Smooth muscle cell of the pulmonary artery (primary cell): ENCODE results near the gene RABL6. TPM values are rescaled to one million over a fixed set of nuclear protein-coding genes. Genes with fewer than 3 reads are reported as not detected.

Source experiments
- total RNA-seq: library from RNA; depleted of rRNA; stranded (reverse); fragments of >200 nt; gene quantifications from 2 replicates; pipeline ENCODE4 v1.2.3, GENCODE V29; 2014

Gene RABL6, protein sequence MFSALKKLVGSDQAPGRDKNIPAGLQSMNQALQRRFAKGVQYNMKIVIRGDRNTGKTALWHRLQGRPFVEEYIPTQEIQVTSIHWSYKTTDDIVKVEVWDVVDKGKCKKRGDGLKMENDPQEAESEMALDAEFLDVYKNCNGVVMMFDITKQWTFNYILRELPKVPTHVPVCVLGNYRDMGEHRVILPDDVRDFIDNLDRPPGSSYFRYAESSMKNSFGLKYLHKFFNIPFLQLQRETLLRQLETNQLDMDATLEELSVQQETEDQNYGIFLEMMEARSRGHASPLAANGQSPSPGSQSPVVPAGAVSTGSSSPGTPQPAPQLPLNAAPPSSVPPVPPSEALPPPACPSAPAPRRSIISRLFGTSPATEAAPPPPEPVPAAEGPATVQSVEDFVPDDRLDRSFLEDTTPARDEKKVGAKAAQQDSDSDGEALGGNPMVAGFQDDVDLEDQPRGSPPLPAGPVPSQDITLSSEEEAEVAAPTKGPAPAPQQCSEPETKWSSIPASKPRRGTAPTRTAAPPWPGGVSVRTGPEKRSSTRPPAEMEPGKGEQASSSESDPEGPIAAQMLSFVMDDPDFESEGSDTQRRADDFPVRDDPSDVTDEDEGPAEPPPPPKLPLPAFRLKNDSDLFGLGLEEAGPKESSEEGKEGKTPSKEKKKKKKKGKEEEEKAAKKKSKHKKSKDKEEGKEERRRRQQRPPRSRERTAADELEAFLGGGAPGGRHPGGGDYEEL
- total RNA-seq = 49.9 and 65.1 TPM in 2 replicates

DNA sequence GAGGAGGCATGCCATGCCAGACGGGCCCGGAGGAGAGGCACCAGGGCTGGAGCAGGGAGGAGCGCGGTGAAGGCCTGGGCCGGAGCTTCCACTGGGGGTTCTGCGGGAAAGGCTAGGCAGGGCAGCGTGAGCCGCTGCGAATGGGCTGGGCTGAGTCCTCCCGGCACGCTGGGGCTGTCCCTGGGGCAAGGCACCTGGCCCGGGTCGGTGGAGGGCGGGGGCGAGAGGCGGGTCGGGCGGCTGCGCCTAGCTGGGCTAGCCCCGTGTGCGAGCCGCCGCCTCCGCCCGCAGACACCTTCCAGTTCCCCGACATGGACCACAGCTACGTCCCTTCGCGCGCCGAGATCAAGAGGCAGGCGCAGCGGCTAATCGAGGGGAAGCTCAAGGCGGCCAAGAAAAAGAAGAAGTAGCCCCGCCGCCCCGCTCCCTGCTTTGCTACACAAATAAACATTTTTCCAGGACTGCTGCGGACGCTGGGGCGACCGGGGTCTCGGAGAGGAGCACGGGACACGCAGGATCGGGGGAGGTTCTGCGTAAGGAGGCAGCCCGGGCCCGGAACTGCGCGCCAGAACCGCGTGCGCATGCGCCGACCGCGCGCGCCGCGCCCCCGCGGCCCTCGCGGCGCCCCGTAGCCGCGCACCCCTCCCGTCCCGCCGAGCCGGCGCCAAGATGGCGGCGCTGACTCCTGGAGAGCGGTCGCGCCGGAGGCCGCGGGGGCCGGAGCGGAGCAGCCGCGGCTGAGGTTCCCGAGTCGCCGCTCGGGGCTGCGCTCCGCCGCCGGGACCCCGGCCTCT, at the start of gene RABL6:
Gene RABL6, plus strand, starts transcription at position 668 of the 794 bp plus-strand sequence. CDS start 249 bp downstream, outside the sequence.

DNA sequence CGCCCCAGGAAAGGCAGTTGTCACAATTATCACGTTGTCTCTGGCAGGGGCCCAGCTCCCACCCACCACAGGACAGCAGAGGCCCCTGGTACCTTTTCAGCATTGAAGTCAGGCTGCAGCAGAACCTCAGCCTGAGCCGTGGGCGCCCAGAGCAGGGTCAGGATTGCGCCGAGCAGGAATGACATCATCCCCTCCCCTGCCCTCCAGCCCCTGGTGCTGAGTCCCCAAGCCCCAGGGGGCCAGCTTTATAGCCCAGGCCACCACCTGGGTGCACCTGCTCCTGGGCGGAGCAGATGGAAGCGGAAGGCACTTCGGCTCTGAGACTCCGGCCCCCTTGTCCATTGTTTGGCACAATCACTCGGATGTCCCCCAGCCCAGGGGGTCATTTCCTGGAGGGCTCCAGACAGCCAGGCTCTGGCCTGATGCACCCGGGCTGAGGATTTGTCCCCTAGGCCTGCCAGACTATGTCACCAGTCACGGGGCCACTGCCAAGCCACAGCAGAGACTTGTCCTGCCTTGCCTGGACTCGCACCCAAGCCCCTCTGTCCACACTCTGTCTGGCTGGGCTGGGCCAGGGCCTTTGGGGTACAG, 43.4 kb upstream of the RABL6 start, which contains the start of gene LCN15:
Gene LCN15, minus strand, starts transcription at position 218 of the 591 bp plus-strand sequence. Its CDS starts 30 bp downstream, at position 188.

DNA sequence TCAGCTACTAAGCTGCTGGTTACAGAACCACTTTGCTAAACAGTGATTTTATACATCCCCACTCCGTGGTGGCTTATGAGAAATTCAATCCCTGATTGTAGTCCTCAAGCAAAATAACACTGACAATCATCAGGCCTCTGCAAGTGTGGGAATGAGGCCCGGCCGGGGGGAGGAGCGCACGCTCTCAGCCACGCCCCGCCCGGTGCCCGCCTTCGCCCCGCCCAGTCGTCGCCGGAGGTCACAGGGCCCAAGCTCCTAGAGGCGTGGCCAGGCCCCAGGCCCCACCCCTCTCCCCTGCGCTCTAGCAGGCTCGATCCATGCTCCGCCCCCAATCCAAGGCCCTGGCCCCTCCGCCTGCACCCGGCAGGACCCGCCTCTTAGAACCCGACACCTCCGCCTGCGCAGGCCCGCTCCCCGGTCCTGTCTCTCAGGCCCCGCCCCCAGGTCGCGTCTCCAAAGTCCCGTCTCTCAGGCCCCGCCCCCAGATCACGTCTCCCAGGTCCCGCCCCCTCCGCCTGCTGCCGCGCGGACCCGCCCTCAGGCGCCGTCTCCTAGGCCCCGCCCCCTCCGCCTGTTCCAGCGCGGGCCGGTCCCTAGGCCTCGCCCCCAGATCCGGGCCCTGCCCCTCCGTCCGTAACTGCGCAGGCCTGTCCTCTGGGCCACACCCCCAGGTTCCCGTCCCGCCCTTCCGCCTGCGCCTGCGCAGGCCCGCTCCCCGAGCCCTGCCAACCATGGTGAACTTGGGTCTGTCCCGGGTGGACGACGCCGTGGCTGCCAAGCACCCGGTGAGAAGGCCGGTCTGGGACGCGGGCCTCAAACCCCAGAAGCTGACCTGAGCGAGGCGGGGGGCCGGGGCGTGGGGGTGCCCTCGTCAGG, 16.9 kb upstream of the RABL6 start, which contains the start of gene TMEM141:
Gene TMEM141, plus strand, starts transcription at position 705 of the 876 bp plus-strand sequence. Its CDS starts 27 bp downstream, at position 732.

DNA sequence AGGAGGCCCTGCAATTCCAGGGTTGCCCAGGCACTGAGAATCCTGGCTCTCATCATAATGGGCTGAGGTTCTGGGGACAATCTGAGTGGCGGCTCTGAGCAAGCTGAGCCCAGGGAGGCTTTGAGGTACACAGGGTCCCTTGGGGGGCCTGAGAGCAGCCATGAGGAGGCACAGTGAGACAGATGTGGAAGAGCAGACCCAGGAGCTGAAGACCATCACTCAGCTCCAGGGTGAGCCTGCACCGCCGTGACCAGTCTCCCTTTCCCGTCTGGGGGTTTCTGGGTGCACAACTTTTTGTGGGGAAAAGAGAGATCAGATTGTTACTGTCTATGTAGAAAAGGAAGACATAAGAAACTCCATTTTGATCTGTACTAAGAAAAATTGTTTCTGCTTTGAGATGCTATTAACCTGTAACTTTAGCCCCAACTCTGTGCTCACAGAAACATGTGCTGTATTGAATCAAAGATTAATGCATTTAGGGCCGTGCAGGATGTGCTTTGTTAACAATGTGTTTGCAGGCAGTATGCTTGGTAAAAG, 11.4 kb upstream of the RABL6 start, which contains the start of gene CCDC183:
Gene CCDC183, plus strand, starts transcription at position 101 of the 537 bp plus-strand sequence. Its CDS starts 60 bp downstream, at position 161.

DNA sequence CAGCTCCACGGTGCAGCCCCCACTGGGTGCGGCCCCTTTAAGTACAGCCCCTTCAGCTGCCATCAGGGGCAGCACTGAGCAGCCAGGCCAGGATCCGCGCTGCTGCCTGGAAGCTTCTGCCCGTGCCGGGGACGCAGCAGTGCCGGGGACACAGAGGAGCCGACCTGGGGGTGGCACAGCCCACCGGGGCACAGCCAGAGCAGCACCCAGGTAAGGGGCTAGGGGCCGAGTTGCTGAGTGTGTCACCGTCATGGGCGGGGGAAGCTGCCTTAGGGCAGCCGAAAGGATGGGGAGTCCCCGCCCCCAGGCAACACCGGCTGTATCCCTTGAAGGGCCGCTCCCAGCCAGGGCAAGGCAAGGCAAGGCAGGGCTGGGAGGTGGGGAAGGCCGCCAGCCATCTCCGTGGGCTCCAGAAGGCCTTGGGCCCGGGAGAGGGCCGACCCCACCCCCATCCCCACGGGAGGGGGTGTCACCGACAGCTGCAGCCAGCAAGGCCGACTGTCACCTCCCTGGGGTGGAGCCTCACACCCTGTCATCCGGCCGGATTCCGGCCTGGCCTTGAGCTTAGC, 34.7 kb downstream of the RABL6 start, which contains the start of gene AJM1:
Gene AJM1, plus strand, starts transcription at position 99 of the 569 bp plus-strand sequence. CDS start 1,937 bp downstream, outside the sequence.

DNA sequence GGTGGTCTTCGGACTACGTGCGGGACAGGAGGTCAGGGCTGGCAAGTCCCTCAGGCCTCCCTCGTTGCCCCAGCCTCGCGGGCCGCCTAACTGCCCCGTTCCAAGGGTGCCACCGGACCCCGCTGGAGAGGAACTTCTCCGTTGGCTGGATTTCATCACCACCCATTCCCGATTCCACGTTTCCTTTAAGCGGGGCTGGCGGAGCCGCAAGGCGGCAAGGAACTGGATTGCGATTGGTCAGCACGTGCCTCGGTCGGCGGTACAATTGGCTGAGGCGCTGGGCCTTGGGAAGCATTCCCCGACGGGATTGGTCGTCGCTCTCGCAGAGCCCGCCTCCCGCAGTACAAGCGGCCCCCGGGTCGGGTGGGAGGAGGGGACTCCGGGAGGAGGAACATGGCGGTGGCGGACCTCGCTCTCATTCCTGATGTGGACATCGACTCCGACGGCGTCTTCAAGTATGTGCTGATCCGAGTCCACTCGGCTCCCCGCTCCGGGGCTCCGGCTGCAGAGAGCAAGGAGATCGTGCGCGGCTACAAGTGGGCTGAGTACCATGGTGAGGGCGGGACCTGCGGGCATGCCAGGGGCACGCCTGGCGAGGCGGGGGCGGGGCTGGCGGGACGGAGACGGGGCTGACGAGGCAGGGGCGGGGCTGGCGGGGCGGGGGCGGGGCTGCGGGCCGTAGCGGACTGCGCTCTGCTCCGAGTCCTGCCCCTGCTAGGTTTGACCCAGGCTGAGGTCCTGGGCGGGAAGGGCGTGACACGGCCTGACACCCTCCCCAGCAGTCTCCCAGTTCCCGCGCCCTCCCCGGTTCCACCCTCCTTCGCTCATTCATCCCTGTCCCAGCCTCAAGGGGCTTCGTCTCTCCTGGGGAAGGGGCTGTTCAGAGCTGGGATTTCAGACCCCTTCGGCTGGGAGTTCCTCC, 41.6 kb downstream of the RABL6 start, which contains the start of gene PHPT1:
Gene PHPT1, plus strand, starts transcription at position 372 of the 922 bp plus-strand sequence. Its CDS starts 22 bp downstream, at position 394.

DNA sequence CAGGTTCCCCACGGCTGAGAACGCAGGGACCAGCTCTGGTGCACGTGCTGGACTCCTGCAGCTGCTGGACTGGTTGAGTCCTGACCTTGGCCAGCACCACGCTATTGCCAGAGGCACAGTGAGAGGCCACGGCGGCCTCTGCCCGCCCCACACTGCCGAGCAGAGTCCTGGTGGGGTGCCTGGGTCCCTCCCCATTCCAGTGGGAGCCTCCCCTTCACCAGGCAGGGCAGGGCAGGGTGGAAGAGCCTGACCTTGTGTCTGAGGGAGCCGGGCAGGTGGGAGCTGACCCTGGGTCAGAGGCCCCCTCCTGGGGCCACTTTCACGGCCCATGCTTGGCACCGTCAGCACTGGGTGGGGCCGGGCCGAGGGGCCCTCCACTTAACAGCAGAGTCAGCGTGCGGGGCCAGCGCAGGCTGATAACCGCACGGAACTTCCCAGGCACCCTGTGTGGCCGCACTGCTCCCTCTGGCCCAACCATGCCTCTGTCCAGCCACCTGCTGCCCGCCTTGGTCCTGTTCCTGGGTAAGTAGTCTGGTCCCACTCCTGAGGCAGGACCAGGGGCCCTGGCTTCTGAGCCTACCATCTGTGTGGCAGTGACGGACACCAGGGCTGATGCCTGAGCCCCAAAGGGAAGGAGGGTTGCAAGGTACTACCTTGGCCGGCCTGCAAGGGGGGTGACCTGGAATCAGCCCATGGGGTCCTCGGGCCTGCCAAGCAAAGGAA, 44.4 kb downstream of the RABL6 start, which contains the start of gene MAMDC4:
Gene MAMDC4, plus strand, starts transcription at position 406 of the 723 bp plus-strand sequence. Its CDS starts 71 bp downstream, at position 477.

DNA sequence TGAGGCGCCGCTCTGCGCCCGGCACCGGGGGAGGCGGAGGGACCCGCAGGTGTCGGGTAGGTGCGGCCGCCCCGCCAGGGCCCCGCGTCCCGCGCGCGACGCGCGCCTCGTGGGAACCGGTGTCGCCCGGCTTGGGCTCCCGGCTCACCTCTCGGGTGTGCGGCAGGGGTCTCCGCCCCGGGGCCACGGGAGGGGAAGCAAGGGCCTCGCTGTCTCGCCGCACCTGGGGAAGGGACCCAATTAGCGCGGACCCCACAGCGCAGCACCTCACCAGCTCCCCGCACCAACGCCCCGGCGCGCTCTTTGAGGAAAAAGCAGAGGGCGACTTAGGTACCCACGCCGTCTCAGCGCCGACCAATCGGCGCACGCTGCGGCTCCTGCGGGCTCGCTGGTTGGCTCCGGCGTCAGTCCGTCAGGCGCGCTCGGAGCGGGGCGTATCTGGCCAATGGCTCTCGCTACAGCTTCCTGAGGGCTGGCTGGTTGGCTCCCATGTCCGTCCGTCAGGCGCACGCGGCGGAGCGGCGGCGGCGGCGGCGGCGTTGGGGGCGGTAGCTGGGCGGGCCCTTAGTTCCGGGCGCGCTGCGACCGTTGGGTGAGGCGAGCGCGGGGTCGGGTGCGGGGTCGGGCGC, 78.3 kb downstream of the RABL6 start, which contains the start of gene TRAF2:
Gene TRAF2, plus strand, starts transcription at position 567 of the 629 bp plus-strand sequence. CDS start 12,225 bp downstream, outside the sequence.

Other genes starting within 250 kb of the RABL6 start
- gene EGFL7, start 145.0 kb upstream of the RABL6 start, total RNA-seq = 28.3 and 40.9 TPM in 2 replicates
- 42.9 and 46.8 TPM in 2 replicates for gene AGPAT2, start 120.5 kb upstream of the RABL6 start, total RNA-seq
- gene DIPK1B, start 95.4 kb upstream of the RABL6 start, total RNA-seq = 2.9 and 3.8 TPM in 2 replicates
- 0.33 TPM in 1 of 2 replicates, not detected in the other for gene LCN10, start 65.0 kb upstream of the RABL6 start, total RNA-seq
- gene LCN6, start 59.4 kb upstream of the RABL6 start, total RNA-seq = not detected in 2 replicates
- gene LCN8, start 49.7 kb upstream of the RABL6 start, total RNA-seq = not detected in 2 replicates
- gene LCN15, start 43.4 kb upstream of the RABL6 start, total RNA-seq = not detected in 2 replicates
- gene TMEM141, start 16.6 kb upstream of the RABL6 start, total RNA-seq = 38.7 and 42.2 TPM in 2 replicates
- 0.52 and 0.89 TPM in 2 replicates for gene CCDC183, start 11.6 kb upstream of the RABL6 start, total RNA-seq
- 3.6 and 4.0 TPM in 2 replicates for gene AJM1, start 34.5 kb downstream of the RABL6 start, total RNA-seq
- gene PHPT1, start 41.5 kb downstream of the RABL6 start, total RNA-seq = 138 and 150 TPM in 2 replicates
- gene MAMDC4, start 44.4 kb downstream of the RABL6 start, total RNA-seq = 4.6 and 6.5 TPM in 2 replicates
- gene EDF1, start 58.4 kb downstream of the RABL6 start, total RNA-seq = 170 and 198 TPM in 2 replicates
- gene TRAF2, start 78.6 kb downstream of the RABL6 start, total RNA-seq = 14.4 and 18.5 TPM in 2 replicates
- gene FBXW5, start 136.8 kb downstream of the RABL6 start, total RNA-seq = 164 and 216 TPM in 2 replicates
- 0.72 and 0.79 TPM in 2 replicates for gene C8G, start 137.3 kb downstream of the RABL6 start, total RNA-seq
- 0.20 TPM in 1 of 2 replicates, not detected in the other for gene LCN12, start 144.3 kb downstream of the RABL6 start, total RNA-seq
- 11.1 and 66.1 TPM in 2 replicates for gene PTGDS, start 169.6 kb downstream of the RABL6 start, total RNA-seq
- gene LCNL1, start 175.0 kb downstream of the RABL6 start, total RNA-seq = 0.50 and 1.1 TPM in 2 replicates
- 8.0 and 11.2 TPM in 2 replicates for gene PAXX, start 184.5 kb downstream of the RABL6 start, total RNA-seq
- 2.0 and 2.9 TPM in 2 replicates for gene CLIC3, start 188.6 kb downstream of the RABL6 start, total RNA-seq
- gene ABCA2, start 220.3 kb downstream of the RABL6 start, total RNA-seq = 81.1 and 129 TPM in 2 replicates
- gene FUT7, start 224.1 kb downstream of the RABL6 start, total RNA-seq = not detected in 2 replicates
- gene NPDC1, start 238.2 kb downstream of the RABL6 start, total RNA-seq = 21.6 and 66.1 TPM in 2 replicates
- gene ENTPD2, start 246.1 kb downstream of the RABL6 start, total RNA-seq = not detected in 2 replicates